GM12878 (cell line): Measurements from ENCODE around the gene SPHK2. TPM values are rescaled to one million over a fixed set of nuclear protein-coding genes. Genes with fewer than 3 reads are reported as not detected.

Experiments
- ATAC-seq: fragments of 200-7000 bp; cut with Tn5 transposase; 3 replicates; pipeline ENCODE4 v1.9.1; 2020; ENCODE audit warnings: mild to moderate bottlenecking, moderate library complexity
- BruUV-seq: library from RNA; stranded (reverse); fragments of 400-500 nt; replicated peaks from 2 replicates; lab custom pipeline; 2021; lab: Mats Ljungman, UMichigan
- CTCF ChIA-PET: fragments of 300-600 bp; sonication (Branson Sonifier 250); formaldehyde crosslinking; extraction: SDS; loops from one replicate; lab custom pipeline; 2021; ENCODE audit warnings: inconsistent platforms; lab: Yijun Ruan, JAX
- POLR2A ChIA-PET: fragments of 350-600 bp; formaldehyde crosslinking; extraction: SDS; loops from one replicate; lab custom pipeline; 2021; ENCODE audit warnings: inconsistent platforms; lab: Charles Lee
- RAD21 ChIA-PET: fragments of 300-600 bp; sonication (Branson Sonifier 250); formaldehyde crosslinking; loops from one replicate; lab custom pipeline; 2023; ENCODE audit warnings: antibody characterized with exemption; ENCODE audit not compliant: unreplicated experiment; lab: Charles Lee
- SMC1A ChIA-PET: fragments of 300-600 bp; sonication (Branson Sonifier 250); formaldehyde crosslinking; loops from one replicate; lab custom pipeline; 2023; ENCODE audit not compliant: unreplicated experiment, uncharacterized antibody; lab: Charles Lee
- DNase-seq: peaks from one replicate; pipeline ENCODE4 v3.0.0-alpha.2; 2011; ENCODE audit warnings: low read depth, low spot score
- FAIRE-seq: peaks from 3 replicates; lab custom pipeline; 2011; peaks lifted over from hg19 to GRCh38; lab: Jason Lieb, UNC
- H2AFZ ChIP-seq: 2 replicates; pipeline ENCODE4 v1.6.0; 2011; ENCODE audit warnings: low read depth, low read length, control low read depth; ENCODE audit not compliant: control insufficient read depth
- H3K27ac ChIP-seq: 2 replicates; pipeline ENCODE4 v1.5.1; 2011; ENCODE audit warnings: control low read depth; ENCODE audit not compliant: control insufficient read depth, insufficient read depth
- H3K27me3 ChIP-seq, 2 experiments: replicated peaks in 1 of 2; 2 replicates each; pipeline versions ENCODE4 v1.6.0 to v1.6.1; 2011; ENCODE audit warnings: low read length in 1 of 2; ENCODE audit not compliant: control insufficient read depth in 2 of 2, insufficient read depth in 2 of 2
- H3K36me3 ChIP-seq, 2 experiments: 2 replicates each; pipeline ENCODE4 v1.5.1; 2011; ENCODE audit warnings: low read length in 1 of 2; ENCODE audit not compliant: control insufficient read depth in 2 of 2, insufficient read depth in 2 of 2
- H3K4me1 ChIP-seq: 2 replicates; pipeline ENCODE4 v1.6.1; 2011; ENCODE audit warnings: mild to moderate bottlenecking, low read length, moderate library complexity, mixed read lengths; ENCODE audit not compliant: control insufficient read depth, insufficient read depth
- H3K4me2 ChIP-seq: 2 replicates; pipeline ENCODE4 v1.6.0; 2011; ENCODE audit warnings: control low read depth; ENCODE audit not compliant: control insufficient read depth, insufficient read depth
- H3K4me3 ChIP-seq: fragments of 200-600 bp; sonication (generic); 2 replicates; pipeline ENCODE4 v1.5.1; 2016
- H3K79me2 ChIP-seq: 2 replicates; pipeline ENCODE4 v1.6.0; 2011; ENCODE audit warnings: low read length; ENCODE audit not compliant: control insufficient read depth, insufficient read depth
- H3K9ac ChIP-seq: 2 replicates; pipeline ENCODE4 v1.8.0; 2011; ENCODE audit warnings: low read length, control low read depth, mixed read lengths; ENCODE audit not compliant: control insufficient read depth, insufficient read depth
- H3K9me3 ChIP-seq: replicated peaks from 3 replicates; pipeline ENCODE4 v1.5.1; 2011; ENCODE audit warnings: mild to moderate bottlenecking, low read length; ENCODE audit not compliant: control insufficient read depth, insufficient read depth
- H4K20me1 ChIP-seq: 2 replicates; pipeline ENCODE4 v1.6.0; 2011; ENCODE audit not compliant: control insufficient read depth, insufficient read depth
- EED ChIP-seq: sonication (generic); IDR thresholded peaks from 2 replicates; pipeline ENCODE4 v1.6.1; 2016; ENCODE audit warnings: antibody characterized with exemption, low read depth
- ETV6 ChIP-seq, 2 experiments: fragments of 450-650 bp in 1 of 2; IDR thresholded peaks in 1 of 2; conservative IDR thresholded peaks in 1 of 2; 2 replicates each; pipeline ENCODE4 v1.6.1; 2014; ENCODE audit warnings: antibody characterized with exemption in 1 of 2, borderline replicate concordance in 1 of 2, low read depth in 1 of 2, mild to moderate bottlenecking in 1 of 2, moderate library complexity in 1 of 2
- IKZF2 ChIP-seq, 2 experiments: fragments of 450-650 bp; IDR thresholded peaks; 2 replicates each; pipeline ENCODE4 v1.6.1; 2017; ENCODE audit warnings: mild to moderate bottlenecking in 2 of 2, moderate library complexity in 2 of 2
- MEF2A ChIP-seq: IDR thresholded peaks from 2 replicates; pipeline ENCODE4 v1.6.1; 2011; ENCODE audit warnings: low read depth, mild to moderate bottlenecking, low read length, moderate library complexity; ENCODE audit not compliant: insufficient read depth
- NFYA ChIP-seq: IDR thresholded peaks from 2 replicates; pipeline ENCODE4 v1.6.1; 2011; ENCODE audit warnings: low read depth, mild to moderate bottlenecking, low read length, improper control_type of control experiment, borderline replicate concordance
- NFYB ChIP-seq: IDR thresholded peaks from 2 replicates; pipeline ENCODE4 v1.6.1; 2011; ENCODE audit warnings: low read depth, mild to moderate bottlenecking, low read length, improper control_type of control experiment, moderate library complexity; ENCODE audit not compliant: insufficient read depth
- PAX8 ChIP-seq: fragments of 450-650 bp; IDR thresholded peaks from 2 replicates; pipeline ENCODE4 v1.6.1; 2017; ENCODE audit warnings: mild to moderate bottlenecking, moderate library complexity
- SMC3 ChIP-seq: IDR thresholded peaks from 2 replicates; pipeline ENCODE4 v1.6.1; 2011; ENCODE audit warnings: low read length, improper control_type of control experiment, borderline replicate concordance
- TARDBP ChIP-seq: IDR thresholded peaks from 2 replicates; pipeline ENCODE4 v1.6.1; 2016; ENCODE audit warnings: borderline replicate concordance
- YY1 ChIP-seq: IDR thresholded peaks from 2 replicates; pipeline ENCODE4 v1.6.1; 2011; ENCODE audit warnings: low read depth, mild to moderate bottlenecking, low read length
- ZNF24 ChIP-seq: fragments of 450-650 bp; IDR thresholded peaks from 2 replicates; pipeline ENCODE4 v1.6.1; 2017; ENCODE audit warnings: antibody characterized with exemption, mild to moderate bottlenecking
- WGBS: methylation state at CpG from one replicate; pipeline ENCODE4 v1.1.6; 2016; ENCODE audit warnings: low lambda C conversion rate; ENCODE audit not compliant: insufficient replicate concordance, insufficient coverage; ENCODE audit errors: missing lambda C conversion rate; 5-methylcytosine and 5-hydroxymethylcytosine counted together
- in situ Hi-C: fragments of 300-500 bp; cut with MboI; formaldehyde crosslinking; loops from 9 replicates; pipeline ENCODE4 v1.14.3; 2018; ENCODE audit warnings: mixed read lengths
- intact Hi-C: fragments of 100-400 bp; cut with micrococcal nuclease; formaldehyde crosslinking; loops from one replicate; pipeline ENCODE4 v1.14.2; 2022; ENCODE audit not compliant: unreplicated experiment
- polyA plus RNA-seq, 11 experiments: library from polyadenylated mRNA; depleted of rRNA in 4 of 11; unstranded in 6 of 11; stranded (reverse) in 5 of 11; fragments of >200 nt; fragmentation: Nextera tagmentation in 4 of 11; fragmentation: Illumina TruSeq in 1 of 11; extraction: Ambion mirVana in 4 of 11; extraction: Trizol in 1 of 11; gene quantifications; 1 replicate in 1 of 11; 2 replicates in 10 of 11; pipeline versions ENCODE4 v1.2.1 to v1.2.3, GENCODE V29; 2011 to 2016; ENCODE audit warnings: inconsistent platforms in 2 of 11, missing spikeins in 2 of 11, low read depth in 1 of 11
- total RNA-seq, 4 experiments: library from RNA; depleted of rRNA in 3 of 4; stranded (reverse); fragments of >200 nt in 3 of 4; fragmentation: Illumina TruSeq in 1 of 4; extraction: Trizol in 1 of 4; gene quantifications; 2 replicates each; pipeline versions ENCODE4 v1.2.1 to v1.2.3, GENCODE V29; 2013 to 2021
- TF ChIP-seq, protein P1 (sequence below): fragments of 450-650 bp; IDR thresholded peaks from 2 replicates; pipeline ENCODE4 v1.6.1; 2017; ENCODE audit warnings: borderline replicate concordance
- TF ChIP-seq, protein P2 (sequence below): IDR thresholded peaks from 2 replicates; pipeline ENCODE4 v1.6.1; 2011; ENCODE audit warnings: borderline replicate concordance, low read depth, mild to moderate bottlenecking, moderate library complexity, mixed read lengths, low read length; ENCODE audit not compliant: insufficient read depth; ENCODE audit errors: extremely low read length
- TF ChIP-seq, protein P3 (sequence below): fragments of 450-650 bp; IDR thresholded peaks from 2 replicates; pipeline ENCODE4 v1.6.1; 2017; ENCODE audit warnings: mild to moderate bottlenecking, low read depth, inconsistent platforms; ENCODE audit not compliant: poor library complexity, severe bottlenecking
- TF ChIP-seq, protein P4 (sequence below): IDR thresholded peaks from 2 replicates; pipeline ENCODE4 v1.6.1; 2011; ENCODE audit warnings: low read depth, low read length, improper control_type of control experiment, borderline replicate concordance
- TF ChIP-seq, protein P5 (sequence below): IDR thresholded peaks from 2 replicates; pipeline ENCODE4 v1.6.1; 2011; ENCODE audit warnings: low read depth, mild to moderate bottlenecking, low read length, moderate library complexity, borderline replicate concordance; ENCODE audit errors: extremely low read depth

Gene SPHK2
- total and polyA plus RNA-seq, 10 of the 15 experiments (the other 5 are each of a cell fraction or from before 2014, with no cell fraction given) = 0.37 to 40.5 (median 11.2) TPM

DNA sequence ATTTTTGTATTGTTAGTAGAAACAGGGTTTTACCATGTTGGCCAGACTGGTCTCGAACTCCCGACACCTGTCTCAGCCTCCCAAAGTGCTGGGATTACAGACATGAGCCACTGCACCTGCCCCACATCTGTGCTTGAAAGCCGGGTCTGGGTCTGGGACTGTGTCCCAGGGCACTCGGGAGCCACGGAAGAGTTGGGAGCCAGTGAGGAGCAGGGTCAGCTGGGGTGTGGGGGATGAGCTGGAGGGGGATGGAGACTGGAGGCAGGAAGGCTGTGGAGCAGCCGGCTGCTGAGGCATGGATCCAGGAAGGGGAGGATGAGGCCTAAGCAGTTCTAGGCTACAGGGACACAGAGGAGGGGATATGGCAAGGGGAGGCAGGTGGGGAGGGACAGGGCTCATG is 23.5 kb upstream of the SPHK2 start:
- ATAC-seq (no peak), FAIRE-seq (no peak), DNase-seq (no peak)
- H4K20me1 ChIP-seq = no peaks in the 10 kb centered on the region
- H3K4me1 ChIP-seq = peaks cover 6% of the 10 kb centered on the region; the same call in 1 of the 2 replicates
- POLR2A ChIA-PET = no interaction called here
- WGBS = 53% methylated on average over 6 of the region's 6 CpGs
- intact Hi-C loops (no loop called here), in situ Hi-C loops (no loop called here)
- H3K27me3 ChIP-seq = peaks cover 0 to 2% of the 10 kb centered on the region in 2 experiments; a peak in 1 of 4 replicates
- SMC1A ChIA-PET = interaction anchor here (1.4 to 2.0 kb wide), 2 partner anchors 11 to 13 kb away, joined by 6 read pairs; no protein-coding TSS in a partner anchor
- H3K4me2 ChIP-seq = no peak overlapping the region
- H3K9ac ChIP-seq = no peak overlapping the region
- no peak overlapping the region for H2AFZ ChIP-seq
- H3K79me2 ChIP-seq = no peaks in the 10 kb centered on the region; the same call in 1 of the 2 replicates
- no peaks in the 10 kb centered on the region for H3K36me3 ChIP-seq
- no peaks in the 10 kb centered on the region for H3K9me3 ChIP-seq
- RAD21 ChIA-PET = no interaction called here
- H3K4me3 ChIP-seq = no peak overlapping the region
- CTCF ChIA-PET = interaction anchor here (0.8 to 1.7 kb wide), 4 partner anchors 11 to 88 kb away, joined by 3 to 9 read pairs (median 4); no protein-coding TSS in a partner anchor
- no peak overlapping the region for H3K27ac ChIP-seq
- no TSS peak for BruUV-seq
- no peak for TF ChIP-seq SMC3
- no peak for TF ChIP-seq EED
- no peak for TF ChIP-seq TARDBP
- no peak for TF ChIP-seq YY1
- TF ChIP-seq PAX8 = no peak
- TF ChIP-seq, protein P1, sequence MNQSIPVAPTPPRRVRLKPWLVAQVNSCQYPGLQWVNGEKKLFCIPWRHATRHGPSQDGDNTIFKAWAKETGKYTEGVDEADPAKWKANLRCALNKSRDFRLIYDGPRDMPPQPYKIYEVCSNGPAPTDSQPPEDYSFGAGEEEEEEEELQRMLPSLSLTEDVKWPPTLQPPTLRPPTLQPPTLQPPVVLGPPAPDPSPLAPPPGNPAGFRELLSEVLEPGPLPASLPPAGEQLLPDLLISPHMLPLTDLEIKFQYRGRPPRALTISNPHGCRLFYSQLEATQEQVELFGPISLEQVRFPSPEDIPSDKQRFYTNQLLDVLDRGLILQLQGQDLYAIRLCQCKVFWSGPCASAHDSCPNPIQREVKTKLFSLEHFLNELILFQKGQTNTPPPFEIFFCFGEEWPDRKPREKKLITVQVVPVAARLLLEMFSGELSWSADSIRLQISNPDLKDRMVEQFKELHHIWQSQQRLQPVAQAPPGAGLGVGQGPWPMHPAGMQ = no peak
- TF ChIP-seq, protein P2, sequence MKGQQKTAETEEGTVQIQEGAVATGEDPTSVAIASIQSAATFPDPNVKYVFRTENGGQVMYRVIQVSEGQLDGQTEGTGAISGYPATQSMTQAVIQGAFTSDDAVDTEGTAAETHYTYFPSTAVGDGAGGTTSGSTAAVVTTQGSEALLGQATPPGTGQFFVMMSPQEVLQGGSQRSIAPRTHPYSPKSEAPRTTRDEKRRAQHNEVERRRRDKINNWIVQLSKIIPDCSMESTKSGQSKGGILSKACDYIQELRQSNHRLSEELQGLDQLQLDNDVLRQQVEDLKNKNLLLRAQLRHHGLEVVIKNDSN = no peak
- no peak for TF ChIP-seq MEF2A
- no peak for TF ChIP-seq NFYA
- TF ChIP-seq, protein P3, sequence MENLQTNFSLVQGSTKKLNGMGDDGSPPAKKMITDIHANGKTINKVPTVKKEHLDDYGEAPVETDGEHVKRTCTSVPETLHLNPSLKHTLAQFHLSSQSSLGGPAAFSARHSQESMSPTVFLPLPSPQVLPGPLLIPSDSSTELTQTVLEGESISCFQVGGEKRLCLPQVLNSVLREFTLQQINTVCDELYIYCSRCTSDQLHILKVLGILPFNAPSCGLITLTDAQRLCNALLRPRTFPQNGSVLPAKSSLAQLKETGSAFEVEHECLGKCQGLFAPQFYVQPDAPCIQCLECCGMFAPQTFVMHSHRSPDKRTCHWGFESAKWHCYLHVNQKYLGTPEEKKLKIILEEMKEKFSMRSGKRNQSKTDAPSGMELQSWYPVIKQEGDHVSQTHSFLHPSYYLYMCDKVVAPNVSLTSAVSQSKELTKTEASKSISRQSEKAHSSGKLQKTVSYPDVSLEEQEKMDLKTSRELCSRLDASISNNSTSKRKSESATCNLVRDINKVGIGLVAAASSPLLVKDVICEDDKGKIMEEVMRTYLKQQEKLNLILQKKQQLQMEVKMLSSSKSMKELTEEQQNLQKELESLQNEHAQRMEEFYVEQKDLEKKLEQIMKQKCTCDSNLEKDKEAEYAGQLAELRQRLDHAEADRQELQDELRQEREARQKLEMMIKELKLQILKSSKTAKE = no peak
- TF ChIP-seq NFYB = no peak
- no peak for TF ChIP-seq ETV6 (conservative IDR thresholded peaks at IDR 0.05 in 1 of 2, IDR thresholded peaks at IDR 0.05 in 1 of 2; ENCODE audit: borderline replicate concordance in 1 of 2, low read depth in 1 of 2)
- TF ChIP-seq ZNF24 = no peak
- TF ChIP-seq, protein P4, sequence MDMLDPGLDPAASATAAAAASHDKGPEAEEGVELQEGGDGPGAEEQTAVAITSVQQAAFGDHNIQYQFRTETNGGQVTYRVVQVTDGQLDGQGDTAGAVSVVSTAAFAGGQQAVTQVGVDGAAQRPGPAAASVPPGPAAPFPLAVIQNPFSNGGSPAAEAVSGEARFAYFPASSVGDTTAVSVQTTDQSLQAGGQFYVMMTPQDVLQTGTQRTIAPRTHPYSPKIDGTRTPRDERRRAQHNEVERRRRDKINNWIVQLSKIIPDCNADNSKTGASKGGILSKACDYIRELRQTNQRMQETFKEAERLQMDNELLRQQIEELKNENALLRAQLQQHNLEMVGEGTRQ = no peak
- TF ChIP-seq, protein P5, sequence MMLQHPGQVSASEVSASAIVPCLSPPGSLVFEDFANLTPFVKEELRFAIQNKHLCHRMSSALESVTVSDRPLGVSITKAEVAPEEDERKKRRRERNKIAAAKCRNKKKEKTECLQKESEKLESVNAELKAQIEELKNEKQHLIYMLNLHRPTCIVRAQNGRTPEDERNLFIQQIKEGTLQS = no peak
- TF ChIP-seq IKZF2 (IDR thresholded peaks at IDR 0.05) = no peak
